ENCODE results near the gene TNFRSF13B.

The TNFRSF13B gene

GRCh38 chr17:16919663-16920627 lies 52.0 kb downstream of the TNFRSF13B start:
- H3K14ac ChIP-seq (ENCODE audit: low read length in 2 of 2) = no peak overlapping the region
- H3K27me3 ChIP-seq (ENCODE audit: control insufficient read depth in 1 of 2, insufficient read depth in 1 of 2, low read length in 2 of 2) = peaks cover 23 to 29% of the 10 kb centered on the region in 2 experiments
- H3K79me1 ChIP-seq (replicated peaks; ENCODE audit: low read length, poor library complexity, severe bottlenecking) = no peaks in the 10 kb centered on the region
- H3K27ac ChIP-seq (ENCODE audit: low read length, poor library complexity, severe bottlenecking) = no peak overlapping the region
- no peak overlapping the region for H3K4me2 ChIP-seq (ENCODE audit: low read length, poor library complexity, severe bottlenecking)
- H2AK5ac ChIP-seq (ENCODE audit: low read length, severe bottlenecking) = no peak overlapping the region
- H2BK12ac ChIP-seq (ENCODE audit: low read length in 2 of 2) = no peak overlapping the region
- H3K23ac ChIP-seq (ENCODE audit: low read length in 2 of 2) = no peak overlapping the region
- no peak for DNase-seq
- no peak overlapping the region for H4K91ac ChIP-seq (ENCODE audit: low read length)
- H3K4ac ChIP-seq (ENCODE audit: low read depth in 1 of 2, low read length in 2 of 2) = no peak overlapping the region
- WGBS = 85% methylated on average over 15 of the region's 15 CpGs
- H2BK15ac ChIP-seq (ENCODE audit: low read depth, poor library complexity, severe bottlenecking) = no peak overlapping the region
- no peak overlapping the region for H3K18ac ChIP-seq (ENCODE audit: low read depth in 1 of 2, low read length in 2 of 2)
- peak overlapping the region; percentile 49 for H2AFZ ChIP-seq (ENCODE audit: low read depth, low read length)
- no peaks in the 10 kb centered on the region for H3K9me3 ChIP-seq (ENCODE audit: control insufficient read depth, low read length)
- H3K4me3 ChIP-seq (ENCODE audit: insufficient read depth in 1 of 2, low read depth in 1 of 2, low read length in 2 of 2) = no peak overlapping the region
- H4K8ac ChIP-seq (ENCODE audit: low read length) = no peak overlapping the region
- no peak overlapping the region for H2BK120ac ChIP-seq (ENCODE audit: low read depth, low read length)
- H3K36me3 ChIP-seq (ENCODE audit: control insufficient read depth in 1 of 2, insufficient read depth in 2 of 2, low read depth in 1 of 2, low read length in 2 of 2) = no peaks in the 10 kb centered on the region
- no peak overlapping the region for H3K9ac ChIP-seq (ENCODE audit: low read length)
- H2BK5ac ChIP-seq (ENCODE audit: low read depth, low read length, poor library complexity, severe bottlenecking) = no peak overlapping the region
- H3K4me1 ChIP-seq (ENCODE audit: control insufficient read depth, insufficient read depth, low read depth, low read length) = peaks cover 1% of the 10 kb centered on the region

GRCh38 chr17:16918443-16918842 lies 53.5 kb downstream of the TNFRSF13B start:
- H3K36me3 ChIP-seq (ENCODE audit: control insufficient read depth in 1 of 2, insufficient read depth in 2 of 2, low read depth in 1 of 2, low read length in 2 of 2) = no peaks in the 10 kb centered on the region
- H2BK15ac ChIP-seq (ENCODE audit: low read depth, poor library complexity, severe bottlenecking) = no peak overlapping the region
- H2BK5ac ChIP-seq (ENCODE audit: low read depth, low read length, poor library complexity, severe bottlenecking) = no peak overlapping the region
- no peak overlapping the region for H3K18ac ChIP-seq (ENCODE audit: low read depth in 1 of 2, low read length in 2 of 2)
- no peaks in the 10 kb centered on the region for H3K9me3 ChIP-seq (ENCODE audit: control insufficient read depth, low read length)
- no peak overlapping the region for H4K91ac ChIP-seq (ENCODE audit: low read length)
- H3K27me3 ChIP-seq (ENCODE audit: control insufficient read depth in 1 of 2, insufficient read depth in 1 of 2, low read length in 2 of 2) = peaks cover 23% of the 10 kb centered on the region in 2 experiments
- H3K4me2 ChIP-seq (ENCODE audit: low read length, poor library complexity, severe bottlenecking) = no peak overlapping the region
- peaks cover 3% of the 10 kb centered on the region for H3K4me1 ChIP-seq (ENCODE audit: control insufficient read depth, insufficient read depth, low read depth, low read length)
- H4K8ac ChIP-seq (ENCODE audit: low read length) = no peak overlapping the region
- 85% methylated on average over 3 of the region's 6 CpGs for WGBS
- no peak overlapping the region for H3K4ac ChIP-seq (ENCODE audit: low read depth in 1 of 2, low read length in 2 of 2)
- H3K4me3 ChIP-seq (ENCODE audit: insufficient read depth in 1 of 2, low read depth in 1 of 2, low read length in 2 of 2) = no peak overlapping the region
- H2AK5ac ChIP-seq (ENCODE audit: low read length, severe bottlenecking) = no peak overlapping the region
- H2BK12ac ChIP-seq (ENCODE audit: low read length in 2 of 2) = no peak overlapping the region
- H2AFZ ChIP-seq (ENCODE audit: low read depth, low read length) = no peak overlapping the region
- no peak overlapping the region for H3K27ac ChIP-seq (ENCODE audit: low read length, poor library complexity, severe bottlenecking)
- DNase-seq = no peak
- H2BK120ac ChIP-seq (ENCODE audit: low read depth, low read length) = no peak overlapping the region
- H3K23ac ChIP-seq (ENCODE audit: low read length in 2 of 2) = no peak overlapping the region
- H3K9ac ChIP-seq (ENCODE audit: low read length) = no peak overlapping the region
- H3K79me1 ChIP-seq (replicated peaks; ENCODE audit: low read length, poor library complexity, severe bottlenecking) = no peaks in the 10 kb centered on the region
- no peak overlapping the region for H3K14ac ChIP-seq (ENCODE audit: low read length in 2 of 2)

- Histone ChIP-seq H4K91ac (ENCODE audit: low read length) (no peak overlapping the region), H3K23ac (ENCODE audit: low read length in 2 of 2) (no peak overlapping the region), H3K36me3 (ENCODE audit: control insufficient read depth in 1 of 2, insufficient read depth in 2 of 2, low read depth in 1 of 2, low read length in 2 of 2) (no peaks in the 10 kb centered on the region), H3K14ac (ENCODE audit: low read length in 2 of 2) (no peak overlapping the region), H3K4me3 (ENCODE audit: insufficient read depth in 1 of 2, low read depth in 1 of 2, low read length in 2 of 2) (no peak overlapping the region), H3K9me3 (ENCODE audit: control insufficient read depth, low read length) (no peaks in the 10 kb centered on the region), H2AFZ (ENCODE audit: low read depth, low read length) (no peak overlapping the region), H3K4ac (ENCODE audit: low read depth in 1 of 2, low read length in 2 of 2) (no peak overlapping the region), H3K27me3 (ENCODE audit: control insufficient read depth in 1 of 2, insufficient read depth in 1 of 2, low read length in 2 of 2) (peaks cover 23 to 25% of the 10 kb centered on the region in 2 experiments), H2BK5ac (ENCODE audit: low read depth, low read length, poor library complexity, severe bottlenecking) (no peak overlapping the region), H2BK12ac (ENCODE audit: low read length in 2 of 2) (no peak overlapping the region), H3K79me1 (replicated peaks; ENCODE audit: low read length, poor library complexity, severe bottlenecking) (no peaks in the 10 kb centered on the region), H2BK120ac (ENCODE audit: low read depth, low read length) (no peak overlapping the region), H2AK5ac (ENCODE audit: low read length, severe bottlenecking) (no peak overlapping the region), H3K4me1 (ENCODE audit: control insufficient read depth, insufficient read depth, low read depth, low read length) (peaks cover 4% of the 10 kb centered on the region), H4K8ac (ENCODE audit: low read length) (no peak overlapping the region), H3K27ac (ENCODE audit: low read length, poor library complexity, severe bottlenecking) (no peak overlapping the region), H2BK15ac (ENCODE audit: low read depth, poor library complexity, severe bottlenecking) (no peak overlapping the region), H3K4me2 (ENCODE audit: low read length, poor library complexity, severe bottlenecking) (no peak overlapping the region), H3K9ac (ENCODE audit: low read length) (no peak overlapping the region), H3K18ac (ENCODE audit: low read depth in 1 of 2, low read length in 2 of 2) (no peak overlapping the region)
- no peak for DNase-seq
- WGBS = 90% methylated on average over 7 of the region's 7 CpGs
Observed at GRCh38 chr17:16917671-16918394, 54.1 kb downstream of the TNFRSF13B start.

GRCh38 chr17:16916557-16916920 lies 55.4 kb downstream of the TNFRSF13B start:
- no peak overlapping the region for H3K18ac ChIP-seq (ENCODE audit: low read depth in 1 of 2, low read length in 2 of 2)
- peaks cover 29 to 35% of the 10 kb centered on the region in 2 experiments for H3K27me3 ChIP-seq (ENCODE audit: control insufficient read depth in 1 of 2, insufficient read depth in 1 of 2, low read length in 2 of 2)
- no peak overlapping the region for H2BK5ac ChIP-seq (ENCODE audit: low read depth, low read length, poor library complexity, severe bottlenecking)
- H4K91ac ChIP-seq (ENCODE audit: low read length) = no peak overlapping the region
- H3K9me3 ChIP-seq (ENCODE audit: control insufficient read depth, low read length) = no peaks in the 10 kb centered on the region
- H3K4me3 ChIP-seq (ENCODE audit: insufficient read depth in 1 of 2, low read depth in 1 of 2, low read length in 2 of 2) = no peak overlapping the region
- H2BK12ac ChIP-seq (ENCODE audit: low read length in 2 of 2) = no peak overlapping the region
- 93% methylated on average over 5 of the region's 5 CpGs for WGBS
- DNase-seq = no peak
- H2AK5ac ChIP-seq (ENCODE audit: low read length, severe bottlenecking) = no peak overlapping the region
- H3K79me1 ChIP-seq (replicated peaks; ENCODE audit: low read length, poor library complexity, severe bottlenecking) = no peaks in the 10 kb centered on the region
- H3K4ac ChIP-seq (ENCODE audit: low read depth in 1 of 2, low read length in 2 of 2) = no peak overlapping the region
- no peak overlapping the region for H2BK15ac ChIP-seq (ENCODE audit: low read depth, poor library complexity, severe bottlenecking)
- H2BK120ac ChIP-seq (ENCODE audit: low read depth, low read length) = no peak overlapping the region
- H3K27ac ChIP-seq (ENCODE audit: low read length, poor library complexity, severe bottlenecking) = no peak overlapping the region
- no peak overlapping the region for H3K14ac ChIP-seq (ENCODE audit: low read length in 2 of 2)
- H3K23ac ChIP-seq (ENCODE audit: low read length in 2 of 2) = no peak overlapping the region
- no peak overlapping the region for H2AFZ ChIP-seq (ENCODE audit: low read depth, low read length)
- no peaks in the 10 kb centered on the region for H3K36me3 ChIP-seq (ENCODE audit: control insufficient read depth in 1 of 2, insufficient read depth in 2 of 2, low read depth in 1 of 2, low read length in 2 of 2)
- no peak overlapping the region for H4K8ac ChIP-seq (ENCODE audit: low read length)
- no peak overlapping the region for H3K4me2 ChIP-seq (ENCODE audit: low read length, poor library complexity, severe bottlenecking)
- no peak overlapping the region for H3K9ac ChIP-seq (ENCODE audit: low read length)
- H3K4me1 ChIP-seq (ENCODE audit: control insufficient read depth, insufficient read depth, low read depth, low read length) = peaks cover 4% of the 10 kb centered on the region

All from mesenchymal stem cell (in vitro differentiated cells and primary cell).